ENCODE data around the gene ENO3.

The ENO3 gene

DNA sequence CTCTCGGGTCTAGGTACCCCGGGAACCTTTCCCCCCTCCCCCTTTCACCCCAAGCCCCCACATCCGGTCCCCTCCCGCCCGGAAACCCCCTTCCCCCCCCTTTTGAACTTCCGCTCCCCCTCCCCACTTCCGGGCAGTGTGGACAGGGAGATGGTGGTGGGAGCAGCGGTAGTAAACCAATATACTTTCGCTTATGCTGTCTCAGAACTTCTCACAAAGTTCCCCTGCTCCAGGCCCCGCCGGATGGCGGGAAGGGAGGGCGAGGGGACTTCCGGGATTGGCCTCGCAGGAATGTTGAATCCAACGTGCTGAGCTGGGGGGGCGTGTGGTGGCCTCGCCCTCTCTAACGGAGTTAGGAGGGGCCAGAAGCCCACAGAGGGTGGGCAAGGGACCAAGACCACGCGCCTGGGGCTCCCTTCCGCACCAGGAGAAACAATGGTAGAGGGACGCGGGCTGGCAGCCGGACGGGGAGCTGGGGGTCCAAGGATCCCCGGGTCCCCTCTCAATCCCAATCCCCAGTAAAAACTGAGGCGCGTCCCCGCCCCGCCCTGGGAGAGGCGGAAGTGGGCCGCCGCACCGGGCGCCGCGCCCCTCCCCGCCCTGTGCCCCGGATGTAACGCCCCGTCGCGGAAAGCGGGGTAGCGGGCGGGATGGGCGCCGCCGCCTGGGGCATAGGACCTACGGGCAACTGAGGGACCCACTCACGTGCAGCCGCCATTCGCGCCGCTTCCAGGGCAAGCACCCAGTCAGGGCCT lies 3.3 kb upstream of the ENO3 start:
- peak overlapping the region; percentile 93 for H3K4me3 ChIP-seq (ENCODE audit: low read depth, low read length)
- TF ChIP-seq, protein P1, sequence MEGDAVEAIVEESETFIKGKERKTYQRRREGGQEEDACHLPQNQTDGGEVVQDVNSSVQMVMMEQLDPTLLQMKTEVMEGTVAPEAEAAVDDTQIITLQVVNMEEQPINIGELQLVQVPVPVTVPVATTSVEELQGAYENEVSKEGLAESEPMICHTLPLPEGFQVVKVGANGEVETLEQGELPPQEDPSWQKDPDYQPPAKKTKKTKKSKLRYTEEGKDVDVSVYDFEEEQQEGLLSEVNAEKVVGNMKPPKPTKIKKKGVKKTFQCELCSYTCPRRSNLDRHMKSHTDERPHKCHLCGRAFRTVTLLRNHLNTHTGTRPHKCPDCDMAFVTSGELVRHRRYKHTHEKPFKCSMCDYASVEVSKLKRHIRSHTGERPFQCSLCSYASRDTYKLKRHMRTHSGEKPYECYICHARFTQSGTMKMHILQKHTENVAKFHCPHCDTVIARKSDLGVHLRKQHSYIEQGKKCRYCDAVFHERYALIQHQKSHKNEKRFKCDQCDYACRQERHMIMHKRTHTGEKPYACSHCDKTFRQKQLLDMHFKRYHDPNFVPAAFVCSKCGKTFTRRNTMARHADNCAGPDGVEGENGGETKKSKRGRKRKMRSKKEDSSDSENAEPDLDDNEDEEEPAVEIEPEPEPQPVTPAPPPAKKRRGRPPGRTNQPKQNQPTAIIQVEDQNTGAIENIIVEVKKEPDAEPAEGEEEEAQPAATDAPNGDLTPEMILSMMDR (IDR thresholded peaks at IDR 0.05; ENCODE audit: low read depth, low read length, missing control alignments), result no peak
- no peak for DNase-seq (ENCODE audit: low read depth)

DNA sequence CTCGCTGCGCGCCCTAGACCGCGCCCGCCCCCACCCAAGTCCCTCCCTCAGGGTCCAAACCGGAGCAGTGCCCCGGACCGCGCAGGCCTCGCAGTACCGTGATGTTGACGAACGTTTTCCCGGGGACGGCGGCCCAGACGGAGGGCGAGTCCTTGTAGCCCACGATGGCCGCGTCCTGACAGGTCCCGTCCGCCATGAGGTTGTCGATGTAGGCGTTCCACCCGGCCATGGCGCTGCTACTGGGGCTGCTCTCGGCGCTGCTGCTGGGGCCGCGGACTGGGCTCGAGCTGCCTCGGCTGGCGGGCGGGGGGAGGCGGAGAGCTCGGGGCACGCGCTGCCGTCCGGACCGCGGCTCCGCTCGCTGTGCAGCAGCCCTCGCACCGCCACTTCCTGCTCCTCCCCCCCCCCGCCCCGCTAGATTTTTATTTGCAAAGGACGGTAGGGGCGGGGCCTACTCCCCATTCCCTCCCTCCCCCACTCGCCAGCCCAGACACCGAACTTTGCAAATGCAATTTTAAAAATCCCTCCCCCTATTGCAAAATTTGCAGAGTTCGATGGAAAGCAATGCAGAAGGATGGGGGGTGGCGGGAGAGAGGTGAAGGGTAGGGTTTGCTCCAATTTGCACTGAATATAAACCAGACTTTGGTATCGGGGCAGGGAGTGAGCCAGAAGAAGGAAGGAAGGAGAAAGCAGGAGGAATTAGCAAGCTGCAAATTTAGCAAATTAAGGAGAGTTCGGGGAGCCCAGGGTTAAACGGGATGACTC lies 2.6 kb upstream of the ENO3 start, which contains the start of gene PFN1:
Gene PFN1, minus strand, starts transcription at position 365 of the 765 bp plus-strand sequence. Its CDS starts 136 bp downstream, at position 229.
- H3K4me3 ChIP-seq (ENCODE audit: low read depth, low read length), result peak within 1 kb of the TSS; percentile 93
- DNase-seq (ENCODE audit: low read depth), result peak; percentile 78
- TF ChIP-seq, protein P1 (IDR thresholded peaks at IDR 0.05; ENCODE audit: low read depth, low read length, missing control alignments), result no peak

- DNase-seq (ENCODE audit: low read depth), result no peak
- H3K4me3 ChIP-seq (ENCODE audit: low read depth, low read length), result peak overlapping the region; percentile 93
- TF ChIP-seq, protein P1 (IDR thresholded peaks at IDR 0.05; ENCODE audit: low read depth, low read length, missing control alignments), result no peak
Observed at GRCh38 chr17:4948931-4949320, 2.0 kb upstream of the ENO3 start.

GRCh38 chr17:4949321-4950074 lies 1.4 kb upstream of the ENO3 start:
- TF ChIP-seq, protein P1 (IDR thresholded peaks at IDR 0.05; ENCODE audit: low read depth, low read length, missing control alignments), result no peak
- peak overlapping the region; percentile 93 for H3K4me3 ChIP-seq (ENCODE audit: low read depth, low read length)
- peak; percentile 89 for DNase-seq (ENCODE audit: low read depth)

GRCh38 chr17:4950075-4950745 lies 709 bp upstream of the ENO3 start:
- TF ChIP-seq, protein P1 (IDR thresholded peaks at IDR 0.05; ENCODE audit: low read depth, low read length, missing control alignments), result no peak

GRCh38 chr17:4951486-4951885 lies 567 bp downstream of the ENO3 start:
- H3K4me3 ChIP-seq (ENCODE audit: low read depth, low read length), result no peak overlapping the region
- TF ChIP-seq, protein P1 (IDR thresholded peaks at IDR 0.05; ENCODE audit: low read depth, low read length, missing control alignments), result no peak

More at GRCh38 chr17:4950075-4950745, 709 bp upstream of the ENO3 start:
- DNase-seq (ENCODE audit: low read depth), result no peak
- peak overlapping the region; percentile 93 for H3K4me3 ChIP-seq (ENCODE audit: low read depth, low read length)

More at GRCh38 chr17:4951486-4951885, 567 bp downstream of the ENO3 start:
- DNase-seq (ENCODE audit: low read depth), result no peak

Measured in GM12864 (cell line).